ENCODE results near the gene AJUBA. TPM values are rescaled to one million over a fixed set of nuclear protein-coding genes. Genes with fewer than 3 reads are reported as not detected.
"Not testable (repeated sequence)": the region's sequence is repeated elsewhere in the genome, so short reads cannot be mapped to it uniquely, and the experiment has no call there.

The AJUBA gene
- total RNA-seq, 1 experiment from 2014 or later = 9.5 TPM

- DNase-seq (ENCODE audit: low read depth, low spot score) = no peak
- in situ Hi-C loops (cut with HindIII; ENCODE audit: low pct_unique_long_range_greater_than_20kb, low sequenced_read_pairs) = no loop called here
These were observed 27.2 kb upstream of the AJUBA start for GRCh38 chr14:23009483-23009938.

GRCh38 chr14:23008831-23009230 lies 26.5 kb upstream of the AJUBA start:
- in situ Hi-C loops (cut with HindIII; ENCODE audit: low pct_unique_long_range_greater_than_20kb, low sequenced_read_pairs) = no loop called here
- DNase-seq (ENCODE audit: low read depth, low spot score) = no peak

- in situ Hi-C loops (cut with HindIII; ENCODE audit: low pct_unique_long_range_greater_than_20kb, low sequenced_read_pairs) = no loop called here
- DNase-seq (ENCODE audit: low read depth, low spot score) = peak; percentile 97
These were observed 24.4 kb upstream of the AJUBA start for GRCh38 chr14:23006544-23007419.

- DNase-seq (ENCODE audit: low read depth, low spot score) = no peak
- in situ Hi-C loops (cut with HindIII; ENCODE audit: low pct_unique_long_range_greater_than_20kb, low sequenced_read_pairs) = no loop called here
These were observed 23.8 kb upstream of the AJUBA start for GRCh38 chr14:23006188-23006534.

GRCh38 chr14:23005451-23006187 lies 23.3 kb upstream of the AJUBA start:
- in situ Hi-C loops (cut with HindIII; ENCODE audit: low pct_unique_long_range_greater_than_20kb, low sequenced_read_pairs) = no loop called here

GRCh38 chr14:23004274-23004673 lies 21.9 kb upstream of the AJUBA start:
- in situ Hi-C loops (cut with HindIII; ENCODE audit: low pct_unique_long_range_greater_than_20kb, low sequenced_read_pairs); DNase-seq (ENCODE audit: low read depth, low spot score): not testable (repeated sequence)

More at GRCh38 chr14:23005451-23006187, 23.3 kb upstream of the AJUBA start:
- DNase-seq (ENCODE audit: low read depth, low spot score) = no peak

GRCh38 chr14:23002592-23002991 lies 20.2 kb upstream of the AJUBA start:
- DNase-seq (ENCODE audit: low read depth, low spot score) = no peak
- in situ Hi-C loops (cut with HindIII; ENCODE audit: low pct_unique_long_range_greater_than_20kb, low sequenced_read_pairs) = no loop called here

- no peak for DNase-seq (ENCODE audit: low read depth, low spot score)
- in situ Hi-C loops (cut with HindIII; ENCODE audit: low pct_unique_long_range_greater_than_20kb, low sequenced_read_pairs) = no loop called here
These were observed 18.5 kb upstream of the AJUBA start for GRCh38 chr14:23000860-23001259.

GRCh38 chr14:22998329-22999012 lies 16.1 kb upstream of the AJUBA start:
- no peak for DNase-seq (ENCODE audit: low read depth, low spot score)
- in situ Hi-C loops (cut with HindIII; ENCODE audit: low pct_unique_long_range_greater_than_20kb, low sequenced_read_pairs) = no loop called here

GRCh38 chr14:22997676-22998323 lies 15.4 kb upstream of the AJUBA start:
- no peak for DNase-seq (ENCODE audit: low read depth, low spot score)
- in situ Hi-C loops (cut with HindIII; ENCODE audit: low pct_unique_long_range_greater_than_20kb, low sequenced_read_pairs) = no loop called here

- no peak for DNase-seq (ENCODE audit: low read depth, low spot score)
- in situ Hi-C loops (cut with HindIII; ENCODE audit: low pct_unique_long_range_greater_than_20kb, low sequenced_read_pairs) = no loop called here
These were observed 14.7 kb upstream of the AJUBA start for GRCh38 chr14:22996768-22997654.

GRCh38 chr14:22995889-22996625 lies 13.7 kb upstream of the AJUBA start:
- DNase-seq (ENCODE audit: low read depth, low spot score) = no peak
- in situ Hi-C loops (cut with HindIII; ENCODE audit: low pct_unique_long_range_greater_than_20kb, low sequenced_read_pairs) = no loop called here

- peak; percentile 62 for DNase-seq (ENCODE audit: low read depth, low spot score)
- in situ Hi-C loops (cut with HindIII; ENCODE audit: low pct_unique_long_range_greater_than_20kb, low sequenced_read_pairs) = no loop called here
These were observed 12.5 kb upstream of the AJUBA start for GRCh38 chr14:22994762-22995275.

- in situ Hi-C loops (cut with HindIII; ENCODE audit: low pct_unique_long_range_greater_than_20kb, low sequenced_read_pairs) = no loop called here
- DNase-seq (ENCODE audit: low read depth, low spot score) = no peak
These were observed 11.2 kb upstream of the AJUBA start for GRCh38 chr14:22993517-22993916.

GRCh38 chr14:22991852-22992251 lies 9.5 kb upstream of the AJUBA start:
- no peak for DNase-seq (ENCODE audit: low read depth, low spot score)
- in situ Hi-C loops (cut with HindIII; ENCODE audit: low pct_unique_long_range_greater_than_20kb, low sequenced_read_pairs) = no loop called here

GRCh38 chr14:22987291-22987690 lies 4.9 kb upstream of the AJUBA start:
- in situ Hi-C loops (cut with HindIII; ENCODE audit: low pct_unique_long_range_greater_than_20kb, low sequenced_read_pairs) = no loop called here
- no peak for DNase-seq (ENCODE audit: low read depth, low spot score)

All from SK-MEL-5 (cell line).